G401.6 (cell line): Measurements from ENCODE around the gene FGF14.
"Not testable (repeated sequence)": the region's sequence is repeated elsewhere in the genome, so short reads cannot be mapped to it uniquely, and the experiment has no call there.

Source experiments
- FAIRE-seq: peaks from 2 replicates; lab custom pipeline; 2012; peaks lifted over from hg19 to GRCh38; lab: Jason Lieb, UNC

FGF14 gene

GRCh38 chr13:102033857-102034331 is 368.0 kb downstream of the FGF14 start:
- no peak for FAIRE-seq

DNA sequence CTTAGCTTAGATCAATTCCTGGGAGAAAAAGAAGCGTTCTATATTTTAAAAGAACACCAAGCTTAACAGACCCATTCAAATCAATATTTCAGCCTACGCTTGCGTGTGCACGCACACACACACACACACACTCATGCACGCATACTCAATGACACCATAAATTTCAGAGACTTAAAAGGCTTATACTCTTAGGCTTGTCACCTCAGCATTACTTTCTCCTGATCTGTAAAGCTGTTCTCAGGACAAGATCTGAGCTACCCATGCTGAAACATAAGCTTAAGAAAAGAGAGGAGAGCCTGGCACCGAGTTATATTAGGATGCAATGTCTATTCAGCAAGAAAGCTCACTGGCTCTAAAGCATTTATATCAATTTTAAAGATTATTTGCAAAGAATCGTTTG is 368.5 kb downstream of the FGF14 start:
- FAIRE-seq, result no peak

- FAIRE-seq, result no peak
Measured at GRCh38 chr13:102028868-102029267, 373.0 kb downstream of the FGF14 start.

DNA sequence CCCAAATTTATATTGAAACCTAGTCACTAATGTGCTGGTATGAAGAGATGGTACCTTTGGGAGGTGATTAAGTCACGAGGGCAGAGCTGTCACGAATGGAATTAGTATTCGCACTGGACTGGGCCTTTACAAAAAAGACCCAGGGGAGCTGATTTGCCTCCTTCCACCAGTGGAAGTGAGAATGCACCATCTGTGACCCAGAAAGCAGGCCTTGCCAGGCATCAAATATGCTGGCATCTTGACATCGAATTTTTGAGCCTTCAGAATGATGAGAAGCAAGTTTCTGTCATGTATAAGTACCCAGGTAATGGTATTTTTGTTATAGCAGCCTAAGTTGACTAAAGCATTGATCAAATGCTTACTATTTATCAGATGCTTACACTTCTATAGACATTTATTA is 373.6 kb downstream of the FGF14 start:
- no peak for FAIRE-seq

DNA sequence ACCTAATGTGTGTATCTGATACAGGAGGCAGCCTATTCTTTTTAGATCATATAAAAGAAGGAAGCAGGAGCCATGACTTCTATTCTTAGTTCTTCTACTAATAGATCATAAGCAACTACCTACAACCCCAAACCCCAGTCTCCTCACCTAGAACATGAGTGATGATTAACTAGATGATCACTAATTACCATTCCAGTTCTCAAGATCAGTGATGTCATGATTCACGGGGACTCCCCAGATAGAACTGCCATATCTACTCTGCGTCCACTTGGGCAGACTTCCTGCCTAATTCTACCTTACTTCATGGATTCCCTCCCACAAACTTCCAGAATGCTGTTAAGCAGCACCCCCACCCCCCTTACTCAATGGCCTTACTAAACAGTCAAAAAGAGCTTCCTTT is 380.1 kb downstream of the FGF14 start:
- no peak for FAIRE-seq

DNA sequence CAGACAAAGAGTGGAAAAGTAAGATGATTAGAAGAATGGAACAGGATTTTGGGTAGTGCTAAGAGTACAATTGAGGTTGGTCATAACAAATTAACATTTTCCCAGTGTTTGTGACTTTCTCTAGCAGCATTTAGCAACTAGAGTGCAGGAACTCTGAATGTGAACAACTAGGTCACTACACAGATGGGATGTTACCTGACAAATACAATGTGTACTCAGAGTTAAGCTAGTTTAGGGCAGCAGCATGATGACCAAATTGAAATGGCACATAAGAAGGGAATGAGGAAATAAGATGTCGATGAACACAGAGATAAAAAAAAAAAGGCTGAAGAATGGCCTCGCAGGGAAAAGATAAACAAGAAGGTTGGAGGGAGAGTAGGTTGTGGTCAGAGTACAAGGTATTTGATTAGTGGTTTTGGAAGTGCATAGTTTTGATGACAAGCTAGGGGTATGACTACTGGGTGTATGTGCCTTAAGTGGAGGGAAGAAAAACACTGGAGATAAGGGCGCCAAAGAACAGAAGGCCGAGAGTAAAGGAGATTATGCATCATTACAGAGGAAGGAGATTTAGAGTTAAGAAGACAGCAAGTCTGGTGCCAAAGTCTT is 381.1 kb downstream of the FGF14 start:
- FAIRE-seq, result no peak

- FAIRE-seq, result no peak
Measured at GRCh38 chr13:102018716-102019115, 383.1 kb downstream of the FGF14 start.

- FAIRE-seq, result no peak
Measured at GRCh38 chr13:102017248-102017647, 384.6 kb downstream of the FGF14 start.

GRCh38 chr13:102012299-102013293 is 389.3 kb downstream of the FGF14 start:
- FAIRE-seq, result no peak

DNA sequence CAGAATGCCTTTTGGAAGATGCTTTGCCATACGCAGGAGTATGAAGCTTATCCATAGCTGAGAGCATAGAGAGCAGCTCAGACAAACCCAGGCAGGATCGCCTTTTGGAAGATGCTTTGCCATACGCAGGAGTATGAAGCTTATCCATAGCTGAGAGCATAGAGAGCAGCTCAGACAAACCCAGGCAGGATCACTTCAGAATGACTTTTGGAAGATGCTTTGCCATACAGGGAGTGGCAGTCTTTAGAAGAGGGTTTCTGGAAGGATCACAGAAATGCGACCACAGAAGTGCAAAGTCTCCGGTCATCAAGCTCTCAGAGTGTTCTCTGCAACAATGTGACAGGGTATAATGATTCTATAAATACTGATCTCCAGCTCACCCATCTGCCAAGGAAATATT is 390.4 kb downstream of the FGF14 start:
- not testable (repeated sequence) for FAIRE-seq

GRCh38 chr13:102003848-102004570 is 397.8 kb downstream of the FGF14 start:
- no peak for FAIRE-seq

GRCh38 chr13:102002287-102002686 is 399.6 kb downstream of the FGF14 start:
- no peak for FAIRE-seq

DNA sequence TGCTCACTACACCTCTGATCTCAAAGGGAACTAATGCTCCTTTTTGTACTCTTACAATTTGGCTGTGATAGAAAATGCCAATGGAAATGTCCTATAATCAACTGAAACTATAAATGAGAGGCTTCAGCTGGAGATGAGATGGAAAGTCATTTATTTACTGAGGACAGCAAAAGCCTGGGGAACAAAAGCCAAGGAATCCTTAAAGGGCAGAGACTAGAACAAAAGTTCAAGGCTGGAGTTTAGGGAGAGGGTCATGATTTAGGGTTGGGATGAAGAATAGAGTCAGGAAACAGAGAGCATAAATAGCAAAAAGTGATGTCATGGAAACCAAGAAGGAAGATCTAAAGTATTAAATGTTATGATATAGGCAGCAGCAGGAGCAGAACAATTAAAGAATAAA is 401.1 kb downstream of the FGF14 start:
- FAIRE-seq, result no peak

GRCh38 chr13:101998129-101998528 is 403.7 kb downstream of the FGF14 start:
- FAIRE-seq, result no peak

DNA sequence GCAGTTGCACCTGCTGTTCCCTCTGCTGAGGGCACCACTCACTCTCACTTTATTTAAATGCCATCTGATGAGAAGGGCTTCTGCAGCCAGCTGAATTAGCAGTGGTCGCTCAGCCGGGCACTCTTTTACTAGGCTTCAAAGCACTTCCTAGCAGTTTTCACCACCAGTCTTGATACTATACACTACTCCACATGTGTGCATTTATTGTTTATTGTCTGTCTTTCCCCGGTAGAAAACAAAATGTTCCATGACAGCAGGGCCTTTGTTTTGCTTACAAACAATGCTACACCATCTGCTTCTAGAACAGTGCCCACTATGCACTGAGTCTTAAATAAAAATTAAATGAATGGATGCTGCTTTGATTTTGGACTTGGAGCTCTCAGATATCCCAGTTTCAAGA is 404.9 kb downstream of the FGF14 start:
- FAIRE-seq, result no peak

- no peak for FAIRE-seq
Measured at GRCh38 chr13:101989798-101990350, 412.0 kb downstream of the FGF14 start.

DNA sequence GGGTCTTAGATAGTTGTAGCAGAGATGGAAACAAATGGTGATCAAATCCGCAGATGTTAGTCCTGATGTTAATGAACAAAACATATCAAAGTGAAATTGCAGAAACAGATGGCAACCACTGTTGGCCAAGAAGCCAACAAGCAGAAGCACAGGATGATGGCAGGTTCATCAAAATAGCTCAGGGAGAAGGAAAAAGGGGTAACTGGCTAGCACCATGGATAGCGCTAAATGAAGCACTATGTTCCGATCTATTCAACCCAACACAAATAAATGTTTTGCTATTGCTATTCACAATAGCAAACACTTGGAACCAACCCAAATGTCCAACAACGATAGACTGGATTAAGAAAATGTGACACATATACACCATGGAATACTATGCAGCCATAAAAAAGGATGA is 413.7 kb downstream of the FGF14 start:
- FAIRE-seq, result no peak

DNA sequence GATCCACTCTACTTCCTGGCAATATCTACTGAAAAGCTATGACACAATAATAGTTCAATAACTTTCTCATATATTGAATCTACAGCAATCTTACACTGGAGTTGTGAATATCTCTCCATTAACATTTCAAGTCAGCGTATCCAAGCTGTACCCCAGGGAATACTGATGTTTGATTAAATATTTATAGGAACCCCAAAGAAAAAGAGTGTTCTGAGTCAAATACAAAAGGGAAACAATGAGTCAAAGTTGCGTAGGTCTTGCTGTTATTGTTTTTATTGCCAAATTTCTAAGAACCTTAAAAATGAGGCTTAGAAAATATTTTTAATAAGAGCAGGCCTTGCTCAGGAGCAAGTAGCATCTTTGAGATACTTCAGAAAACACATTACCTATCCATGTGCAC is 415.5 kb downstream of the FGF14 start:
- no peak for FAIRE-seq

GRCh38 chr13:101985321-101985720 is 416.5 kb downstream of the FGF14 start:
- no peak for FAIRE-seq

GRCh38 chr13:101982903-101983302 is 418.9 kb downstream of the FGF14 start:
- no peak for FAIRE-seq

DNA sequence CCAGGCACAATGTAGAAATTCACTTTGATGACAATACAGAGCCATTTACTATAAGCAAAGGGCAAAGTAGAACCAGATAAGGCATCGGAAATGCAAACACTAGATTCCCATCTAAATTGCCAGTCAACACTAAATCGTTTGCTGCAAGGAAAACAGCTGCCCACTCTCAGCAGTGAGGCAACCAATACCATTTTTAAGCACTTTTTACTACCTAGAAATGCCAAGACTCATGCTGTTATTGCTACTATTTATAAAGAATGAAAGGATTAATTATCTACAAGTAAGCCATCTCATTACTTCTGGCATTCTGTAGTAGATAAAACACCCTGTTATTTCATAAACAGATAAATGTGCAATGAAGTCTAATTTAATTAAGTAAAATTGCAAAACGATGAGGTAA is 422.0 kb downstream of the FGF14 start:
- no peak for FAIRE-seq

- no peak for FAIRE-seq
Measured at GRCh38 chr13:101978552-101979315, 423.1 kb downstream of the FGF14 start.
